HG03520 (cell line): Measurements from ENCODE around the gene FUBP3.

Experiments used
- ATAC-seq: cut with Tn5 transposase; IDR thresholded peaks from one replicate; pipeline ENCODE4 v1.9.1; 2021; ENCODE audit warnings: mild to moderate bottlenecking, moderate library complexity; ENCODE audit not compliant: unreplicated experiment

Gene FUBP3

GRCh38 chr9:130606887-130607600, 27.7 kb downstream of the FUBP3 start:
- no peak for ATAC-seq

GRCh38 chr9:130607640-130608420, 28.5 kb downstream of the FUBP3 start:
- ATAC-seq, result no peak

GRCh38 chr9:130608554-130609134, 29.3 kb downstream of the FUBP3 start:
- ATAC-seq, result no peak

- no peak for ATAC-seq
Observed at GRCh38 chr9:130609163-130609562, 29.8 kb downstream of the FUBP3 start.

- ATAC-seq, result no peak
Observed at GRCh38 chr9:130610862-130611707, 31.7 kb downstream of the FUBP3 start.

- ATAC-seq, result no peak
Observed at GRCh38 chr9:130616451-130616850, 37.1 kb downstream of the FUBP3 start.

GRCh38 chr9:130623466-130623865, 44.1 kb downstream of the FUBP3 start:
- ATAC-seq, result no peak

- no peak for ATAC-seq
Observed at GRCh38 chr9:130624154-130624553, 44.8 kb downstream of the FUBP3 start.

GRCh38 chr9:130626249-130626996, 47.0 kb downstream of the FUBP3 start:
- no peak for ATAC-seq

- no peak for ATAC-seq
Observed at GRCh38 chr9:130627051-130627450, 47.7 kb downstream of the FUBP3 start.

- ATAC-seq, result no peak
Observed at GRCh38 chr9:130627896-130628792, 48.8 kb downstream of the FUBP3 start.

GRCh38 chr9:130629443-130630070, 50.2 kb downstream of the FUBP3 start:
- ATAC-seq, result no peak

GRCh38 chr9:130630071-130630450, 50.7 kb downstream of the FUBP3 start:
- no peak for ATAC-seq

- ATAC-seq, result no peak
Observed at GRCh38 chr9:130630506-130631330, 51.3 kb downstream of the FUBP3 start.

GRCh38 chr9:130631331-130632080, 52.1 kb downstream of the FUBP3 start:
- ATAC-seq, result no peak

GRCh38 chr9:130632081-130632710, 52.8 kb downstream of the FUBP3 start:
- no peak for ATAC-seq

- no peak for ATAC-seq
Observed at GRCh38 chr9:130632841-130633240, 53.5 kb downstream of the FUBP3 start.
